ENCODE measurements around the gene DRICH1.
"Not testable (repeated sequence)": the region's sequence is repeated elsewhere in the genome, so short reads cannot be mapped to it uniquely, and the experiment has no call there.

Gene DRICH1

DNA sequence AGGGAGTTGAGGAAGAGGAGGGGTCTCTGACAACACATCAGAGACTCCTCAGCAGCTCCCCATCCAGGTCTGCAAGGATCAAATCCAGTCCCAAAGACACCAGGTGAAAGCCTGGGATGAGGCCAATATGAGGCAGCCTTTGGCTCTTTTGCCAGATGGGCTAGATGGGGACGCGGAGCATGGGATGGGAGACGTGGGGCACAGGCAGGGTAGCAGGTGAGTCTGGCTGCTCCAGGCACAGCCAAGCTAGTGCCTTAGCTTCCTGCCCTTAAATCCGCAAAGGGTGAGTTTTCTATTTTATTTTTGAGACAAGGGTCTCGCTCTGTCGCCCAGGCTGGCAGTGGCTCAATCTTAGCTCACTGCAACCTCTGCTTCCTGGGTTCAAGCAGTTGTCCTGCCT, 19.6 kb upstream of the DRICH1 start:
- TF ChIP-seq, protein P1, sequence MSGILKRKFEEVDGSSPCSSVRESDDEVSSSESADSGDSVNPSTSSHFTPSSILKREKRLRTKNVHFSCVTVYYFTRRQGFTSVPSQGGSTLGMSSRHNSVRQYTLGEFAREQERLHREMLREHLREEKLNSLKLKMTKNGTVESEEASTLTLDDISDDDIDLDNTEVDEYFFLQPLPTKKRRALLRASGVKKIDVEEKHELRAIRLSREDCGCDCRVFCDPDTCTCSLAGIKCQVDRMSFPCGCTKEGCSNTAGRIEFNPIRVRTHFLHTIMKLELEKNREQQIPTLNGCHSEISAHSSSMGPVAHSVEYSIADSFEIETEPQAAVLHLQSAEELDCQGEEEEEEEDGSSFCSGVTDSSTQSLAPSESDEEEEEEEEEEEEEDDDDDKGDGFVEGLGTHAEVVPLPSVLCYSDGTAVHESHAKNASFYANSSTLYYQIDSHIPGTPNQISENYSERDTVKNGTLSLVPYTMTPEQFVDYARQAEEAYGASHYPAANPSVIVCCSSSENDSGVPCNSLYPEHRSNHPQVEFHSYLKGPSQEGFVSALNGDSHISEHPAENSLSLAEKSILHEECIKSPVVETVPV (CRISPR knock-in tag; IDR thresholded peaks at IDR 0.05): no peak
- no peak for TF ChIP-seq ZC3H10 (CRISPR knock-in tag; IDR thresholded peaks at IDR 0.05)
- TF ChIP-seq ARNTL (CRISPR knock-in tag; IDR thresholded peaks at IDR 0.05; ENCODE audit: borderline replicate concordance, low read depth): no peak
- TF ChIP-seq ZNF70 (CRISPR knock-in tag; IDR thresholded peaks at IDR 0.05): no peak
- no peak for TF ChIP-seq RARB (CRISPR knock-in tag; IDR thresholded peaks at IDR 0.05)
- TF ChIP-seq ZFP30 (CRISPR knock-in tag; IDR thresholded peaks at IDR 0.05): no peak
- TF ChIP-seq ZNF8 (CRISPR knock-in tag; IDR thresholded peaks at IDR 0.05): no peak
- no peak for TF ChIP-seq ISL1 (CRISPR knock-in tag; IDR thresholded peaks at IDR 0.05)
- TF ChIP-seq ESRRG (CRISPR knock-in tag; IDR thresholded peaks at IDR 0.05): no peak
- no peak for TF ChIP-seq ZFP3 (CRISPR knock-in tag; IDR thresholded peaks at IDR 0.05)
- TF ChIP-seq SNAI2 (CRISPR knock-in tag; IDR thresholded peaks at IDR 0.05): no peak
- no peak for TF ChIP-seq CSDC2 (CRISPR knock-in tag; IDR thresholded peaks at IDR 0.05)
- TF ChIP-seq OSR1 (CRISPR knock-in tag; IDR thresholded peaks at IDR 0.05): no peak
- no peak for TF ChIP-seq TCF4 (CRISPR knock-in tag; IDR thresholded peaks at IDR 0.05; ENCODE audit: borderline replicate concordance)
- TF ChIP-seq BACH2 (CRISPR knock-in tag; IDR thresholded peaks at IDR 0.05; ENCODE audit: borderline replicate concordance): no peak
- TF ChIP-seq, protein P2, sequence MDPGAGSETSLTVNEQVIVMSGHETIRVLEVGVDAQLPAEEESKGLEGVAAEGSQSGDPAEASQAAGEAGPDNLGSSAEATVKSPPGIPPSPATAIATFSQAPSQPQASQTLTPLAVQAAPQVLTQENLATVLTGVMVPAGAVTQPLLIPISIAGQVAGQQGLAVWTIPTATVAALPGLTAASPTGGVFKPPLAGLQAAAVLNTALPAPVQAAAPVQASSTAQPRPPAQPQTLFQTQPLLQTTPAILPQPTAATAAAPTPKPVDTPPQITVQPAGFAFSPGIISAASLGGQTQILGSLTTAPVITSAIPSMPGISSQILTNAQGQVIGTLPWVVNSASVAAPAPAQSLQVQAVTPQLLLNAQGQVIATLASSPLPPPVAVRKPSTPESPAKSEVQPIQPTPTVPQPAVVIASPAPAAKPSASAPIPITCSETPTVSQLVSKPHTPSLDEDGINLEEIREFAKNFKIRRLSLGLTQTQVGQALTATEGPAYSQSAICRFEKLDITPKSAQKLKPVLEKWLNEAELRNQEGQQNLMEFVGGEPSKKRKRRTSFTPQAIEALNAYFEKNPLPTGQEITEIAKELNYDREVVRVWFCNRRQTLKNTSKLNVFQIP (CRISPR knock-in tag; IDR thresholded peaks at IDR 0.05; ENCODE audit: borderline replicate concordance, low read depth): no peak
- TF ChIP-seq ZNF565 (CRISPR knock-in tag; conservative IDR thresholded peaks at IDR 0.05; ENCODE audit: low read depth): no peak
- ATAC-seq: no peak

GRCh38 chr22:23649071-23649501, 17.0 kb upstream of the DRICH1 start:
- ATAC-seq: no peak
- TF ChIP-seq ZNF8 (CRISPR knock-in tag; IDR thresholded peaks at IDR 0.05): no peak
- no peak for TF ChIP-seq ZNF565 (CRISPR knock-in tag; conservative IDR thresholded peaks at IDR 0.05; ENCODE audit: low read depth)
- TF ChIP-seq OSR1 (CRISPR knock-in tag; IDR thresholded peaks at IDR 0.05): no peak
- TF ChIP-seq ZFP30 (CRISPR knock-in tag; IDR thresholded peaks at IDR 0.05): no peak
- TF ChIP-seq ZFP3 (CRISPR knock-in tag; IDR thresholded peaks at IDR 0.05): no peak
- no peak for TF ChIP-seq ISL1 (CRISPR knock-in tag; IDR thresholded peaks at IDR 0.05)
- no peak for TF ChIP-seq ESRRG (CRISPR knock-in tag; IDR thresholded peaks at IDR 0.05)
- no peak for TF ChIP-seq ZNF70 (CRISPR knock-in tag; IDR thresholded peaks at IDR 0.05)
- TF ChIP-seq PPARA (CRISPR knock-in tag; IDR thresholded peaks at IDR 0.05; ENCODE audit: borderline replicate concordance): no peak
- no peak for TF ChIP-seq ARNTL (CRISPR knock-in tag; IDR thresholded peaks at IDR 0.05; ENCODE audit: borderline replicate concordance, low read depth)
- TF ChIP-seq, protein P3, sequence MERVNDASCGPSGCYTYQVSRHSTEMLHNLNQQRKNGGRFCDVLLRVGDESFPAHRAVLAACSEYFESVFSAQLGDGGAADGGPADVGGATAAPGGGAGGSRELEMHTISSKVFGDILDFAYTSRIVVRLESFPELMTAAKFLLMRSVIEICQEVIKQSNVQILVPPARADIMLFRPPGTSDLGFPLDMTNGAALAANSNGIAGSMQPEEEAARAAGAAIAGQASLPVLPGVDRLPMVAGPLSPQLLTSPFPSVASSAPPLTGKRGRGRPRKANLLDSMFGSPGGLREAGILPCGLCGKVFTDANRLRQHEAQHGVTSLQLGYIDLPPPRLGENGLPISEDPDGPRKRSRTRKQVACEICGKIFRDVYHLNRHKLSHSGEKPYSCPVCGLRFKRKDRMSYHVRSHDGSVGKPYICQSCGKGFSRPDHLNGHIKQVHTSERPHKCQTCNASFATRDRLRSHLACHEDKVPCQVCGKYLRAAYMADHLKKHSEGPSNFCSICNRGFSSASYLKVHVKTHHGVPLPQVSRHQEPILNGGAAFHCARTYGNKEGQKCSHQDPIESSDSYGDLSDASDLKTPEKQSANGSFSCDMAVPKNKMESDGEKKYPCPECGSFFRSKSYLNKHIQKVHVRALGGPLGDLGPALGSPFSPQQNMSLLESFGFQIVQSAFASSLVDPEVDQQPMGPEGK (CRISPR knock-in tag; IDR thresholded peaks at IDR 0.05; ENCODE audit: borderline replicate concordance): no peak
- no peak for TF ChIP-seq ZC3H10 (CRISPR knock-in tag; IDR thresholded peaks at IDR 0.05)
- no peak for TF ChIP-seq TSHZ2 (CRISPR knock-in tag; IDR thresholded peaks at IDR 0.05)

DNA sequence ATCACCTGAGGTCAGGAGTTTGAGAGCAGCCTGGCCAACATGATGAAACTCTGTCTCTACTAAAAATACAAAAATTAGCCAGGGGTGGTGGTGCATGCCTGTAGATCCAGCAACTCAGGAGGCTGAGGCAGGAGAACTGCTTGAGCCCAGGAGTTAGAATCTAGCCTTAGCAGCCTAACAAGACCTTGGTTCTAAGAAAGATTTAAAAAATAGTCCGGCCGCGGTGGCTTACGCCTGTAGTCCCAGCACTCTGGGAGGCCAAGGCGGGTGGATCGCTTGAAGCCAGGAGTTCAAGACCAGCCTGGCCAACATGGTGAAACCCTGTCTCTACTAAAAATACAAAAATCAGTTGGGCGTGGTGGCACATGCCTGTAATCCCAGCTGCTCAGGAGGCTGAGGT, 14.4 kb upstream of the DRICH1 start:
- not testable (repeated sequence) for ATAC-seq

GRCh38 chr22:23640206-23640605, 8.1 kb upstream of the DRICH1 start:
- not testable (repeated sequence) for ATAC-seq

Measured in SK-N-SH treated with all-trans-retinoic acid at 6 μM for 48 hours (cell line).